NCI-H526 (cell line): ENCODE measurements around the gene IGF1R.
"Not testable (repeated sequence)": the region's sequence is repeated elsewhere in the genome, so short reads cannot be mapped to it uniquely, and the experiment has no call there.

Source experiments
- DNase-seq, 2 experiments: peaks; one replicate each; lab custom pipeline; 2025; lab: John Stamatoyannopoulos, UW

IGF1R gene

GRCh38 chr15:98997755-98998154, 349.4 kb downstream of the IGF1R start:
- DNase-seq, result no peak

- DNase-seq, result no peak
Observed at GRCh38 chr15:98998279-98998678, 349.9 kb downstream of the IGF1R start.

GRCh38 chr15:98999233-98999632, 350.9 kb downstream of the IGF1R start:
- no peak for DNase-seq

- DNase-seq, result no peak
Observed at GRCh38 chr15:99002226-99002625, 353.9 kb downstream of the IGF1R start.

DNA sequence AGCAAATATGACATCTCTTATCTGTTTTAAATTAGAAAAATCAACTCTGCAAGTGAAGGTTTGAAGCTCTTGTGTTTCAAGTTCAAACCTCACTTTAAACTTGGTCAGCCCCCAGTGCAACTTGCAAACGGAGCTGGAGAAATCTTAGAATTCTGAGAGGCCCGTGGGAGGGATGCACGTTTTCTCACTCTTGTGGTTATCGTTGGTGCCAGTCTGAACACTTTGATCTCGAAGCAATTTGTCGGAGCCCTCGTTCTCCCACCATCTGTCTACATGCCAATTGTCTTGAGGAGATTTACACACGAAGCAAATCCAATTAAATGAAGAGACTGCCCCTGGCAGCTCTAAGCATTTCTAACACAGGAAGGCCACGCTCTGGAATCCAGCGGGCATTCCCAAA, 355.0 kb downstream of the IGF1R start:
- DNase-seq, result not testable (repeated sequence)

- not testable (repeated sequence) for DNase-seq
Observed at GRCh38 chr15:99004998-99005974, 356.9 kb downstream of the IGF1R start.

- no peak for DNase-seq
Observed at GRCh38 chr15:99006146-99006545, 357.8 kb downstream of the IGF1R start.

DNA sequence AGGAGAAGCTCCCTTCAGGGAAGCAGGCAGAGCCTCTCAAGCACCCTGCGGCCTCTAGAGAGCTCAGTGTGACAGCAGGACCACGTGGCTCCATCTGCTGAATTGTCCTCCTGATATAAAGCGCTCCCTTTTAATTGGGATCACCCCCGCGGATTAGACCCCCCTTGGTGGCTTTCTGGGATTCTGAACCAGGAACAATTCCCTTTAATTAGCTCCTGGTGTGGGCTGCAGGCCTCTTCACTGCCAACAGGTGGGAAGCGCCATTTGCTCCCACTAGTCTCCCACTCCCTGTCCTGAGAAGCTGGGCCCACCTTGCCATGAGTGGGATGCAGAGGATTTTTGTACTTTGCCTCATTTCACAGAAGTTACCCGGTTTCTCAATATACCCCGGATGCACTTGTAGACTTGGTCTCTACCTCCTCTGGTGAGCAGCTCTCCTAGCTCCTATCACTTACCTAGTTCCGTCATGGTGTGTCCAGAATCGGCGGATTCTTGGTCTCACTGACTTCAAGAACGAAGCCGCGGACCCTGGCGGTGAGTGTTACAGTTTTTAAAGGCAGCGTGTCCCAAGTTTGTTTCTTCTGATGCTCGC, 358.7 kb downstream of the IGF1R start:
- DNase-seq, result no peak

GRCh38 chr15:99009741-99010330, 361.5 kb downstream of the IGF1R start:
- no peak for DNase-seq

DNA sequence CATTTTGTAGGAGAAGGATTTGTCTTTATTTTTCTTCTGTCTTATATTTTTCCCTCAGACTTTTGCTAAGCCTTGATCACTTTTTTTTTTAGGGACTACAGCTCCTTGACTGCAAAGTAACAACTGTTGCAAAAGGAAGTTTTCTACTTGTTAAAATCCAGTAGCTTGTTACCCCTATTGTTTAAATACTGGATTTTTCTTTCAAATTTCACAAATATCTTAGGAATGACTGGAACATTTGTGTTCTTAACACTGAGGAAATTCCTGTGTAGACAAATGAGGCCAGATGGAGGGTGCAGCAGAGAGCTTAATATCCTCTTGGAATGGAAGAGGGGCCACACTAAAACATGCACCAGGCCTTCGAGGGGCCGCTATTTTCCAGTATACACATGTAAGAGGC, 362.4 kb downstream of the IGF1R start:
- no peak for DNase-seq
